ENCODE results near the gene PRCP.

GRCh38 chr11:82842019-82842418, 58.2 kb downstream of the PRCP start:
- no peak for TF ChIP-seq CTCF (IDR thresholded peaks at IDR 0.05)
- TF ChIP-seq POLR2A (IDR thresholded peaks at IDR 0.05), result no peak
